T-helper 2 cell (primary cell): ENCODE measurements around the gene SGK2.

Source experiments
- DNase-seq, 5 experiments: peaks; one replicate each; pipeline versions ENCODE4 v3.0.0 to v3.0.0-alpha.2; 2012 to 2022

Gene SGK2

DNA sequence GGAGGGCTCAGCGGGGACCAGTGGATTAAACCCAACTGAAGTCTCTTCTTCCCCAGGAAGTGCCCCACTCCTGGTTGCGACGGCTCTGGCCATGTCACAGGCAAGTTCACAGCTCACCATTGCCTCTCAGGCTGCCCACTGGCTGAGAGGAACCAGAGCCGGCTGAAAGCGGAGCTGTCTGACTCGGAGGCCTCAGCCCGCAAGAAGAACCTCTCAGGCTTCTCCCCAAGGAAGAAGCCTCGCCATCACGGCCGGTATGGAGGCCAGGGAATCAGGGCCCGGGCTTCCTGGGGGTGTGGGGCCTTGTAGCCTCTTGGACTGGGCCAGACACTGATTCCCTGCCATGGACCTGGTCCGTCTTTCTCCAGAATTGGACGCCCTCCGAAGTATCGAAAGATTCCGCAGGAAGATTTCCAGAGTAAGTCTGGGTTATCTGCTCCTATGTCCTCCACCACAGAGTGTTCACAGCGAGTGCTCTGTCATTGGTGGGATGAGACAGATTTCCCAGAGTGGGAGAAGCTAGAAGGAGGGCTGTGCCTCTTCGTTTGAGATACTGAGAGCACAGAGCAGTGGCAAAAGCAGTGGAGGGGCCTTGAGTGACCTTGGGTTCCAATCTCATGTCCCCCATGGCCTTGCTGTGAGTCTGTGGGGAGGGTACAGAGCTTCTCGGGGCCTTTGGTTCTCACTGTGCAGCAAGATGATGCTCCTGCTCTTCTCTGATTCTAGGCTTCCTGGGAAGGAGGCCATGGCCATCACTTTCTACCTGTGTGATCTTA lies 22.6 kb upstream of the SGK2 start:
- no peak for DNase-seq

DNA sequence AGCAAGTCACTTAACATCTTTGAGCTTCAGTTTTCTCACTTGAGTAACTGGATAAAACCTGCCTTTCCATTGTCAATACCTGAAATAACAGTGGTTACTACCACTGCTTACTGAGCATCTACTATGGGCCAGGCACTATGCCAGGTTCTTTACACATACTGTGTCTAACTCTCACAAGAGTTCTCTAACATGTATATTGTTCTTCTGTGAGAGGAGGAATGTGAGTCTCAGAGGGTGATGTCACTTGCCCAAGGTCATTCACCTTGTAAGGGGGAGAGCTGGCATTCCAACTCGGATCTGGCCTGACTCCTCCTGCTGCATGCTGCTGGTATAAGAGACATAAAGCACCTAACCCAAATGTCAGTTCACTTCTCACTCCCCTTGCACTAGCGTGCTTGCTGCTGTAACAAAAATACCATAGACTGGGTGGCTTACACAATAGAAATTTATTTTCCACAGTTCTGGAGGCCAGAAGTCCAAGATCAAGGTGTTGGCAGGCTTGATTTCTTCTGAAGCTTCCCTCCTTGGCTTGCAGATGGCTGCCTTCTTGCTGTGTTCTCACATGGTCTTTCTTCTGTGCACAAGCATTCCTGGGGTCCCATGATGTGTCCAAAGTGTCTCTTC lies 21.9 kb upstream of the SGK2 start:
- DNase-seq: no peak

DNA sequence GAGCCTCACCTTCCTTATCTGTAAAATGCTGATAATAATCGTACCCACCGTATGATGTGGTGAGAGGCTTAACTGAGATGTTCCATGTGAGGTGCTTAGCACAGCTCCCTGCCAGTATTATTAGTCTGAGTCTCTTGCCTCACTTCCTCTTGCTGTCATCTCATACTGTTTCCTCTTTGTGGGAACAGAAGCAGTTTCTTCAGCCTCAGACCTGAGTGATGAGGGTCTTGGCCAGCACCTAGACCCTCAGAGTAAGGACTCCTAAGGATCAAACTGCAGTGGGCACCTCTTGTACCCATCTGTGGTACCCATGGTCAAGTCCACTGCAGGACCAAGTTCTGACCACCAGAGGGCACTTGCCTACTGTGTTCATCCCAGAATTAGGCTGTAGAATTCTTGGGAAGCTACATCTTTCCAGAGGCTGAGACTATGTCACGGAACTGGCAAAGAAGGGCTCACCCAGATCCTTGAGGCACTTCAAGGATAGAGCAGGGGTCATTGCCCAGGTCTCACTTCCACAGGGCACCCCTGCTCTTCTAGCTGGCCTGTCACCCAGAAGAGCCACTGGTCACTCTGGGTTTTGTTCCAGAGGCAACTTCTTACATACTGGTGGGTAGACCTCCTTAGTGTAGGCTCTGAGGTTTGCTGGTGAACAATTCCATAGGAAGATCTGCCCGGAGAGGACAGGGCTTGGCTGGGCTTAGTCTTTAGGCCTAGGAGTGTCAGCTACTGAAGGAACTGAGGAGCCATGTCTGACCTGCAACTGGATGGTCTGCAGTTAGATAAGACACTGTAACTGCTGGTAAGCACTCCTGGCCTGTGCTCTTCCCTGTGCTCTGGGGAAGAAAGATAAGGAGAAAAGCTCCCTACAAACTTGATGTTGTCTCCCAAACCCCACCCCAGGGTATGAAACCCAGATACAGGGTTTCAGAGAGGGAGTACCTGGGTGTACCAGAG lies 20.6 kb upstream of the SGK2 start:
- peak in 3 of 5 experiments; percentile 20 to 36 (median 31) for DNase-seq

DNA sequence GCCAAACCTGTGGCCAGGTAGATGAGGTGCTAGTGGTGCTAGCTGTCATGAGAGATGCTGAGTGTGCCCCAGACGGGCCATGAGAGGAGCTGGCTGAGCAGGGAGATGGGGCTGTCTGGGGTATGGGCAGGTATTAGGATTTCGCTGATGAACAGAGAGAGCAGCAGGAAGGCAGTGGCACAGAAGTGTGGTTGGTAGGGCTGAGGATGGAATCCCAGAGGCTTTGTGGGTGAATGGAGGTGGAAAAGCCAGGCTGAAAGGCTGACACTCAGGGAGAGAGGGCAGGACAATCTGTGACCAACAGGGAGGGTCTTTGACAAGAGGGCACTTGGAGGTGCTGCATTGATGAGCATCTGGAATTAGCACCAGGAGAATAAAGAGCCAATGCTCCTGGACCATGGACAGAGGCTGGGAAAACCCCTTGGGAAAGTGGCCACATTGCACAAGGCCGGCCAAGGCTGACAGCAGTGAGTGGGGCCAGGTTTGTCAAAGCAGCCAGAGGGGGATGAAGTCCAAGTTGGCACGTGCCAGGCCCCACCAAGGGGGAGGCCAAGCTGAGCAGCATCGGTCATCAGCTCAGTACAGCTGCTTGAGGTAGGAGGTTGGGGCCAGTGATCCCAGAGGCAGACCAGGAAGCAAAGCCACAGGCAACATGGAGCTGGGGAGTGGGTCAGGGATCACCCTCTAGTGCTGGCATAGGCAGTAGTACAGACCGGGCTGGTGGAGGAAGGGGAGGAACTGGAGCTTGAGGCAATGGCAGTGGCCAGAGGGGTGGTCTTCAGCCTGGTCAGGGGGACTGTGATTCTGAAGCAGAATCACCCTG lies 19.7 kb upstream of the SGK2 start:
- no peak for DNase-seq

DNA sequence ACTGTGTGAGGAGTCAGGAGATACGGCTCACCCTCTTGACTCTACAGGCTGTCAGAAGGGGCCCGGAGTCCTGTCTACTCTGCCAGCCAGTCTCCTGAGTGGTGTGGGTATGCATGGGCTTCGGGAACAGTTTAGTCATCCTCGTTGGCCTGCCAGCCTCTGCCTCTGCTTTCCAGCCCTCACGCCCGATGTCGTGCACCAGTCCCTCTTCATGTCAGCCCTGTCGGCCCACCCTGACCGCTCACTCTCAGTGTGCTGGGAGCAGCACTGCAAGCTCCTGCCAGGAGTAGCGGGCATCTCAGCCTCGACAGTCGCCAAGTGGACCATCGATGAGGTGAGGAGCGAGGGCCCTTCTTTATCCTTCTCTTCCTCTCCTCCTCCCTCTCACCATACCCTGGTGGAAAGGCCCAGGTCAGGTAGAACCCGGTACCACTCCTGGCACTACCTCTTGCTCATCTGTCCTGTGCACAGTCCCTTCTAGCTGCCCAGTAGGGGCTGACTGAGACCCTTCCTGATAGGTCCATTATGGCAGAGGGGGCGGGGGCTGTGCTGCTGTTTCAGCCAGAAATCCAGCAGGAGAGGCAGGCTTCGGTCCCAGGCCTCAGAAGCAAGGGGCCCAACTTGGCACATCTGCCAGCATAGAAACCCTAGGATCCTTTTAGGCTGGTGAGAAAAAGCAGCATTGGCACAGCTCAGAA lies 18.7 kb upstream of the SGK2 start:
- DNase-seq: no peak

DNA sequence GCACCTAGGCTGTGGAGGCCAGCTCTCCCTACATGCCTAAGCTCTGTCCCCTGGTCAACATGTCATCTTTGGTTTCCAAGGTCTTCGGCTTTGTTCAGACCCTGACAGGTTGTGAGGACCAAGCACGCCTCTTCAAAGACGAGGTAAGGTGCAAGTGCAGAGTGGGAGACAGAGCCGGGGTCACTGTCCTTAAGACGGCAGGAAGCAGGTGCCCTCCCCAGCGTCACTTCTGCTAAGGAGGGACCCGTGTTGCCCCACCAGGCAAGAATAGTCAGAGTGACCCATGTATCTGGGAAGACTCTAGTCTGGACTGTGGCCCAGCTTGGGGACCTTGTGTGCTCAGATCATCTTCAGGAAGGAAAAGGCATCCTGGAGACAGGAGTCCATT lies 18.2 kb upstream of the SGK2 start:
- DNase-seq: no peak

DNA sequence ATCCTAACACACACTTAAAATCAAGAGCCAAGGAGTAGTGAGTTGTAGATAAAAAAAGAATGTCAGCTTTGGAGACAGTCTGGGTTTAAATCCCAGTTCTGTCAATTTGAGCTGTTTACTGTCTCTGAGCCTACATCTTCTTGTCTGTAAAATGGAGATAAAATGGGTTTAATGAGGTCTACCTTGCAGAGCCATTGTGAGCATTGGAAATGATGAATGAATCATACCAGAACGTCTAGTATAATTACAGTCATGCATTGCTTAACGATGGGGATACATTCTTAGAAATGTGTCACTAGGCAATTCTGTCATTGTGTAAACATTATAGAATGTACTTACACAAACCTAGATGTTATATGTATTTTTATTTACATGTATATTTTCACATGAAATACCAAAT lies 17.6 kb upstream of the SGK2 start:
- DNase-seq: no peak

DNA sequence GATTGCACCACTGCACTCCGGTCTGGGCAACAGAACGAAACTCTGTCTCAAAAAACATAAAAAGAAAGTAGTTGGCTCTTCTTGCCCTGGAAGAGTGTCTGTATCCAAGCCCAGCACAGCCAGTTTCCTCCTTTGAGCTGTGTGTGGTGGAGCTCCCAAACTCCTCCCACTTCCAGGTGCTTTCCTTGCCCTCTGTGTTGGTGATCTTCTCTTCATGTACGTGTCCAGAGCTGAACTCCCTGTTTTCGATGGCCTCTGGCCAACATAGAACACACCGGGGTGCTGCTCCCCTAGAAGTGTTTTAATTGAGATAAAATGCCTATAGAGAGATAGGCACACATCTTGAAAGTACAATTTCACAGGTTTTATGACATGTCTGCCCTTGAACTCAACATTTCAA lies 16.7 kb upstream of the SGK2 start:
- no peak for DNase-seq

DNA sequence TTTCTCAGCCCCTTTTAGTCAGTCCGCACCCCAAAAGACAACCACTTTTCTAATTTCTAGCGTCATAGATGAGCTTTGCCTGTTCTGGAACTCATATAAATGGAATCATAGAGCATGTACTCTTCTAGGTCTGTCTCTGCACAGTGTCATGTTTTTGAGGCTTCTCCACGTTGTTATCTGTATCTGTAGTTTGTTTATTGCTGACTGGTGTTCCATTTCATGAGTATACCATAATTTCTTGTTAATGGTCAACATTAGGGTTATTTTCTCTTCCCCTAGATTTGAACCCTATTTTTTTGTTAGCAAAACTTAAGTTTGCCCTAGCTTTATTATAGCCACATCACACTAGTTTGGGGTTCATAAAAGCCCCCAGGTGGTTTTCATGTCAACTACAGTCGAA lies 16.2 kb upstream of the SGK2 start:
- DNase-seq: no peak

DNA sequence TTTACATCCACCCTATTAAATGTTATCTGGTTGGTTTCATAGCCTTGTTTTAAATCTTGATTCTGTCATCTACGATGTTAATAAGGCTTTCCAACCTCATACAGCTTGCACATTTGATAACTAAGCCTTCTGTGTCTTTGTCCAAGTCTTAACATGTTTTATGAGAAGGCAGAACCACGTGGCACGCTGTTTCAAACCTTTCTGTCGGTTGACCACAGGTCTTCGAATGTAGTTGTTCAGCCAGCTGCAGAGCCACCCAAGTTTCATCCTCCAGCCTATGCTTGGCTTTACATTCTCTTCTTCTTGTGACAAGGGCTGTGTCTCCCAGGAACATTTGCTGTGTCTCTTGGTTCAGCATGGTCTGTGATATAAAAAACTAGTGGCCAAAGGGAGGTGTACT lies 15.7 kb upstream of the SGK2 start:
- no peak for DNase-seq

DNA sequence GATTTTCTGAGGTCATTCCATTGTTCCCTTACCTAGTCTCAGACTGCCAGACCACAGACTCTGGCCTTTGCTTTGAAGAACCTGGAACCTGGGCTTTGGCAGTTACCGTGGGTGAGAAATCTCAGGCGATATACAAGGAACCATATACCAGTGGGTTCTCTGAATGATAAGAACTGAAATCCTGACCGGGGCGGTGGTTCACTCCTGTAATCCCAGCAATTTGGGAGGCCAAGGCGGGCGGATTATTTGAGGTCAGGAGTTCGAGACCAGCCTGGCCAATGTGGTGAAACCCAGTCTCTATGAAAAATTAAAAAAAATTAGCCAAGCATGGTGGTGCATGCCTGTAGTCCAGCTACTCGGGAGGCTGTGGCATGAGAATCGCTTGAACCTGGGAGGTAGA lies 14.3 kb upstream of the SGK2 start:
- DNase-seq: no peak

DNA sequence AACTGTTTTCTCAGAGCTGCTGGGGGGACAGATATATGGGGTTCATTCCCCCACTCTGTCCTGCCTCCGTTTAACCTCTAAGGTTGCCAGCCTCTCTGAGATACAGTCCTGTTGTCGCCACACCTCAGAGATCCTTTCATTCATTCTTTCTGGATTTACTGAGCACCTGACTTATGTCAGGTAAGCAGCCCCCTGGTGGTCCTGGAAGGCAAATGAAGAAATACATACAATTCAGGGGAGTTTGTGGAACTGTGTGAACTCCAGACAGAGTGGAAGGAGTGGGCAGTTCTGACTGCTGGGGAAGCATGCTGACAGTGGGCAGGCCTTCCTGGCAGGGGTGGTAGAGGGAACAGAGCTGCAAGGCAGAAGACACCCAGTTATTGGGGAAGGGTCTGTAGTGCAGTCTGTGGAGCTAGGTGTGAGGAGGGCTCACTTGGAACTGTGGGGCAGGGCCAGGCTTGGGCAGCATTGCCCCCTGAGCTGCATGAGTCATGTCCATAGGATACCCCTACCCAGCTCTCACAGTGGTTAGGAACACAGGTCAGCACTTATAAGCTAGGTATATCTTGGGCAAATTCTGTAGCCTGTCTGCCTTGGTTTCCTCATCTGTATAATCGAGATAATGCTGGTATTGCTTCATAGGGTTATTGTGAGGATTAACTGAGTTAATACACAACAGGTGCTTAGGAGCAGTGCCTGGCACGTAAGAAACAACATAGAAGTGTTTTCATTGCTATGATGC lies 12.8 kb upstream of the SGK2 start:
- no peak for DNase-seq

DNA sequence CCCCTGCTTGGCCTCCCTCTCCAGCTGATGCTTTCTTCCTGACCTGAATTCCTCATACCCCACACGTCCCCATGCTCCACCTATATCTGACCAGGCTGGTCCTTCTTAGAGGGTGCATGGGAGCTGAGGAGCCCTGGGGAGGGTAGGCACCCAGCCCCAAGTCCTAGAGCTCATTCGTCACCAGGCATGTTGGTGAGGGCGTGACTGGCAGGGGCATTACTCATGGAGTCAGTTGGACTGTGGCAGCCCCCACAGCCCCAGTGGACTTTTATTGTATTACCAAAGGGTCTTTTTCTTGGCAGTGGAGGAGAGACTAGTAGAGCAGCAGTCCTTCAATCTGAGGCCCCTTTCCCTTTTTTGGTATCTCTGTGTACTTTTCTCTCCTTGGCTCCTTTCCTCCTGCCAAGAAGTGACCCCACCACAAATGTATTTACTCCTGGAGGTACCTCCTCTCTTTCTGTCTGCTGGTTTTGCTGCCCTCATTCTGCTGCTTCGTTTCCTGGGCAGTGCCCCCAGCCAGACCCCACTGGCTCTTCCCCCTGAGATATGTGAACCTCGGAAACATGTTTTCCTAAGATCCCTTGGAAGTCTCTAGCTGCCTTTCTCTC lies 10.4 kb upstream of the SGK2 start:
- no peak for DNase-seq

DNA sequence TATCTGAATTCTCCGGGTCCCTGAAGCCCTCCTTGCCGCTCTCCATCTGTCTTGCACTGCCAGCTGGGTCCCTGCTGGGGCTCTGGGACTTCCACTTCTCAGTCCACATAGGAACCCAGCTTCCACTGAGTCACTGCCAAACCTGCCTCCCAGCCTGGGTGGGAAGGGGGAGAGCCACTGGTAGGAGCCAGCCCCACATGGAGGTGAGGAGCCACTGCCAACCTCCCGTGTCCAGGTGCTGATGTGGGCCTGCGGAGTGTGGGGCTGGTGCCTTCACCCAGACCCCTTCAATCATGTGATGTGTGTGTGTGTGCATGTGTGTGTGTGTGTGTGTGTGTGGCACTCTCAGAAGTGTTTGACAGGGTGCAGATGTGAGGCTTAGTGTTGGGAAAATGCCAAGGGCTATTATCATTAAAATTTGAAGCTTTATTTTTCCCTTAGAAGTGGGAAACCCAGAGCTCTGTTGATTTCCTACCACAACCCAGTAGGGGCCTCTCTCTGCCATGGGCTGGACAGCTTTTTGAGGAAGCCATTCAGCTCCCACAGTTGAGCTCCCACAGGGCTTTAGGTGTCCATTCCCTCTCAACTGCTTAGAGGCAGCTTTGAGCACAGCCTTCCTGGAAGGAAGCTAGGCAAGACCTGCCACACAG lies 9.3 kb upstream of the SGK2 start:
- no peak for DNase-seq

DNA sequence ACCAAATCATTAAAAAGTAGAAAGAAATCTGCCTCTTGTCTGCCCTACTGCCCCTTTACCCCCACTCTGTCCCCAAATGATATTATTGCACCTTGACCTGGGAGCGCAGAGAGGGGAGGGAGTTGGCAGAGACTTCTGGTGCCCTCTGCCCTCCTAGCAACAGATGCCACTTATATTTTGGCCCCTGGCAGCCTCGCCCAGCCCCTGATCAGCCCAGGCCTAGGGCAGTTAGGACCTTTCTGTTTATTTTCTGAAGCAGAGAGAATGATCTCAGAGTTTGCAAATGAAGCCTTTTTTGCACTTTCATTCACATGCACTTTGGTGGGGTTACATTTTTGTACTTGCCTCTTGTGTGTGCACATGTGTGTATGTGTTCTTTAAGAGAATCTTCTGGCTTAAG lies 8.4 kb upstream of the SGK2 start:
- no peak for DNase-seq

DNA sequence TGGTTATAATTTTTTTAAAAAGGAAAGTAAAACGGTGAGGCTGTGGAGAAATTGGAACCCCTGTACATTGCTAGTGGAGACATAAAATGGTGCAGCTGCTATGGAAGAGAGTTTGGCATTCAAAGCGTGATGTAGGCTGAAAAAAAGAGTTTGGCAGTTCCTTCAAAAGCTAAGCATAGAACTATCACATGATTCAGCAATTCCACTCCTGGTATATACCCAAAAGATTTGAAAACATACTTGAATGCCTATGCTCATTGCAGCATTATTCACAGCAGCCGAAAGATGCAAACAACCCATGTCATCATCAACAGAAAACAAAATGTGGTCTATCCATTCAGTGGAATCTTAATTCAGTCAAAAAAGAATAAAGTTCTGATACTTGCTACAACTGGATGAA lies 4.5 kb upstream of the SGK2 start:
- DNase-seq: no peak

DNA sequence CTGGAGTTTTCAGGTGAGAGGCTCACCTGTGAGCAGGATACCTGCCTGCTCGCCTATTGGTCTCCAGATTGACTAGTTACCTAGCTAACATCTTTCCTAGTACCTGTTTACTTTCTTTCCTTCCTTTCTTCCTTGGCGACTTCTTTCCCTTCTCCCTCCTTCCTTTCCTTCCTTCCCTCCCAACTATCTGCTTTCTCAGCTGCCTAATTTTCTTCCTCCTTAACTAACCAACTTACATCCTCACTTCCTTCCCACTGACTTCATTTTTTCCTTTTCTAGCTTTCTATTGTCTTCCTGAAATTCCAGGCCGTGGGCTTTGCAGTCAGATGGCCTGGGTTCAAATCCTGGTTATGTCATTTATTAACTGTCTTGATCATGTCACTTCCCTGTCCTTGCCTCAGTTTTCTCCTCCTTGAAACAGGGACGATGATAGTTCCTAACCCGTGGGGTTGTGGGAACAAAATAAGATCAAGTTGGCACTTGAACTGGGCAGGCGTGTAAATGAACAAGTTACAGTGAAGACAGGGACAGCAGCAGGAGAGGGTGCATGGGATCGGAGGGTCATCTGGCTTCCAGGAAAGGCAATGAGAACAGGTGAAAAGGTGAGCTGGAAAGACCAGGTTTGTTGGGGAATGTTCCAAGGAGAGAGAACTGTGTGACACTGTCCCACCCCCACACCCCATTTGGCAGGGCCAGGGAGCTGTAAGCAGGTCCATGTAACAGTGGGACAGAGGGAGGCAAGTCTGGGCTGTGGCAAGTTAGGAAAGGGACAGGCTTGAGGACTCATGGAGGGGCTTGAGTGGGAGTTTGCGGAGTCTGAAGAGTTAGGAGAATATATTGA lies 540 bp downstream of the SGK2 start:
- no peak for DNase-seq

DNA sequence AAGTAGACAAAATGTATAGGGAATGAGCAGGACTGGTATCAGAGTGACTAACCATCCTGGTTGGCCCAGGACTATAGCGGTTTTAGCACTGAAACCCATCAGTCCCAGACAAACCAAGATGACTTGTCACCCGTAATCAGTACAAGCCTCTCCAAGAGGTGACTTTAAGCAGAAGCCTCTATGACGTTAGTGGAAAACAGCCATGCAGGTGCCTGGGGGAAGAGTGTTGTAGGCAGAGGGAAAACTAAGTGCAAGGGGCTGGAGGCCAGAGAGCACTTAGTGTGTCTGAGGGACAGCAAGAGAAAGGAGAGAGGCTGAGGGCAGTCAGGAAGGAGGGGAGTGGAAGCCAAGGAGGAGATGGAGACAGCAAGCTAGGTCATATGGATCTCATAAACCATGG lies 2.1 kb downstream of the SGK2 start:
- no peak for DNase-seq

DNA sequence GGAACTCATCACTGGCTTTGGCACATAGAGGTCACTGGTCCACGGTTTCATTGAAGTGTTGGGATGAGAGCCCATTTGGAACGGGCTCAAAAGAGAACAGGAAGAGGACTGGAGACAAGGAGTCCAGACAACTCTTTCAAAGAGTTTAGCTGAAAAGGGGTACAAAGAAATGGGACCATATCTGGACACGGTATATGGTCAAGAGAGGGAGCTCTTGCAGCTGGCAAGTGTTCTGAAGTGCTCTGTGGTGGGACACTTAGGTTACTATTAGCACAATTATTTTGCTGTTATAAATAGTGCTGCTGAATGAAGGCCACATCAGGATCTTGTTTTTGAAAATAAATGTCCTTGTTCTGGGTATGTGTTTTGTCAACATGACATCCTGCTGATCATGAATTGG lies 4.6 kb downstream of the SGK2 start:
- no peak for DNase-seq
